Stimulated activated CD8-positive, alpha-beta memory T cell treated with anti-CD3 and anti-CD28 coated beads, Interleukin-12 subunit alpha, Interleukin-12 subunit beta, amount 100 ng/mL, for 4 hours (primary cell): ENCODE measurements around the gene PALLD.

Experiments
- DNase-seq: peaks from one replicate; pipeline ENCODE4 v3.0.0-alpha.2; 2020; ENCODE audit warnings: low read depth

The PALLD gene

GRCh38 chr4:168765726-168766125 is 268.9 kb downstream of the PALLD start:
- DNase-seq = no peak

GRCh38 chr4:168766604-168767316 is 269.9 kb downstream of the PALLD start:
- DNase-seq = no peak

GRCh38 chr4:168769416-168769815 is 272.6 kb downstream of the PALLD start:
- no peak for DNase-seq

- DNase-seq = no peak
These were observed 273.0 kb downstream of the PALLD start for GRCh38 chr4:168769837-168770236.

GRCh38 chr4:168771251-168771650 is 274.4 kb downstream of the PALLD start:
- DNase-seq = no peak

GRCh38 chr4:168773388-168774195 is 276.7 kb downstream of the PALLD start:
- DNase-seq = no peak

GRCh38 chr4:168776382-168776781 is 279.5 kb downstream of the PALLD start:
- DNase-seq = no peak

GRCh38 chr4:168777277-168777965 is 280.6 kb downstream of the PALLD start:
- no peak for DNase-seq

GRCh38 chr4:168781341-168781740 is 284.5 kb downstream of the PALLD start:
- no peak for DNase-seq

GRCh38 chr4:168781926-168782325 is 285.1 kb downstream of the PALLD start:
- DNase-seq = no peak

- no peak for DNase-seq
These were observed 285.6 kb downstream of the PALLD start for GRCh38 chr4:168782439-168782838.

- DNase-seq = no peak
These were observed 288.1 kb downstream of the PALLD start for GRCh38 chr4:168784786-168785461.

- DNase-seq = no peak
These were observed 290.5 kb downstream of the PALLD start for GRCh38 chr4:168787334-168787733.

GRCh38 chr4:168787801-168788595 is 291.1 kb downstream of the PALLD start:
- no peak for DNase-seq

- DNase-seq = no peak
These were observed 294.0 kb downstream of the PALLD start for GRCh38 chr4:168790898-168791297.

- DNase-seq = no peak
These were observed 294.5 kb downstream of the PALLD start for GRCh38 chr4:168791376-168791775.

GRCh38 chr4:168793542-168793941 is 296.7 kb downstream of the PALLD start:
- no peak for DNase-seq

GRCh38 chr4:168794092-168794707 is 297.3 kb downstream of the PALLD start:
- DNase-seq = no peak

- no peak for DNase-seq
These were observed 298.0 kb downstream of the PALLD start for GRCh38 chr4:168794881-168795280.

GRCh38 chr4:168795346-168795745 is 298.5 kb downstream of the PALLD start:
- no peak for DNase-seq
